ENCODE measurements around the gene LYRM2.
A peak's percentile ranks its signal among the peaks of the same experiment; 100 is the strongest.

The LYRM2 gene

GRCh38 chr6:89590133-89590532 is 48.4 kb downstream of the LYRM2 start:
- DNase-seq = no peak

GRCh38 chr6:89589297-89590025 is 49.1 kb downstream of the LYRM2 start:
- DNase-seq = no peak

- peak; percentile 16 for DNase-seq
Measured at GRCh38 chr6:89585154-89585553, 53.4 kb downstream of the LYRM2 start.

GRCh38 chr6:89584539-89584938 is 54.0 kb downstream of the LYRM2 start:
- no peak for DNase-seq

GRCh38 chr6:89583559-89583958 is 55.0 kb downstream of the LYRM2 start:
- DNase-seq = no peak

GRCh38 chr6:89582669-89583325 is 55.8 kb downstream of the LYRM2 start:
- no peak for DNase-seq

- no peak for DNase-seq
Measured at GRCh38 chr6:89581689-89582088, 56.9 kb downstream of the LYRM2 start.

GRCh38 chr6:89580997-89581666 is 57.4 kb downstream of the LYRM2 start:
- DNase-seq = no peak

- DNase-seq = no peak
Measured at GRCh38 chr6:89575562-89575960, 63.0 kb downstream of the LYRM2 start.

- DNase-seq = no peak
Measured at GRCh38 chr6:89574910-89575561, 63.5 kb downstream of the LYRM2 start.

- DNase-seq = no peak
Measured at GRCh38 chr6:89567630-89568390, 70.7 kb downstream of the LYRM2 start.

GRCh38 chr6:89566930-89567629 is 71.5 kb downstream of the LYRM2 start:
- no peak for DNase-seq

- no peak for DNase-seq
Measured at GRCh38 chr6:89566008-89566800, 72.3 kb downstream of the LYRM2 start.

- no peak for DNase-seq
Measured at GRCh38 chr6:89564752-89565427, 73.7 kb downstream of the LYRM2 start.

- no peak for DNase-seq
Measured at GRCh38 chr6:89563866-89564265, 74.7 kb downstream of the LYRM2 start.

GRCh38 chr6:89562093-89562973 is 76.2 kb downstream of the LYRM2 start:
- no peak for DNase-seq

- no peak for DNase-seq
Measured at GRCh38 chr6:89559487-89559886, 79.1 kb downstream of the LYRM2 start.

GRCh38 chr6:89555806-89556205 is 82.7 kb downstream of the LYRM2 start:
- DNase-seq = no peak

- DNase-seq = no peak
Measured at GRCh38 chr6:89555031-89555430, 83.5 kb downstream of the LYRM2 start.

GRCh38 chr6:89554106-89554505 is 84.4 kb downstream of the LYRM2 start:
- DNase-seq = no peak
